ENCODE data around the gene PTCD1.
A peak's percentile ranks its signal among the peaks of the same experiment; 100 is the strongest.
"Not testable (repeated sequence)": the region's sequence is repeated elsewhere in the genome, so short reads cannot be mapped to it uniquely, and the experiment has no call there.

PTCD1 gene

GRCh38 chr7:99390941-99391602, 47.5 kb downstream of the PTCD1 start:
- FAIRE-seq (no peak), DNase-seq (ENCODE audit: insufficient read length, low spot score) (no peak)

GRCh38 chr7:99389772-99390171, 48.8 kb downstream of the PTCD1 start:
- FAIRE-seq, result no peak
- DNase-seq (ENCODE audit: insufficient read length, low spot score), result no peak

DNA sequence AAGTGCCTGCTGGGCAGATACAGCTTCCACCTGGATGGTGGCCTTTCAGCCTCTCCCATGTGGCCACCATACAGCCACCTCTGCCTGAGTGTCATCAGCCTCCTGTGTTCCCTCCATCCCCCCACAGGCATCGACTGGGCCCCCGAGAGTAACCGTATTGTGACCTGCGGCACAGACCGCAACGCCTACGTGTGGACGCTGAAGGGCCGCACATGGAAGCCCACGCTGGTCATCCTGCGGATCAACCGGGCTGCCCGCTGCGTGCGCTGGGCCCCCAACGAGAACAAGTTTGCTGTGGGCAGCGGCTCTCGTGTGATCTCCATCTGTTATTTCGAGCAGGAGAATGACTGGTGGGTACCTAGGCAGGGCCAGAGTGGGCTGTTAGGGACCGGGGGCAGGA, 50.7 kb downstream of the PTCD1 start:
- DNase-seq (ENCODE audit: insufficient read length, low spot score) (no peak), FAIRE-seq (no peak)

- FAIRE-seq; DNase-seq (ENCODE audit: insufficient read length, low spot score): not testable (repeated sequence)
Measured at GRCh38 chr7:99387239-99387635, 51.4 kb downstream of the PTCD1 start.

GRCh38 chr7:99386584-99387238, 51.9 kb downstream of the PTCD1 start:
- no peak for DNase-seq (ENCODE audit: insufficient read length, low spot score)
- FAIRE-seq, result no peak

- FAIRE-seq (no peak), DNase-seq (ENCODE audit: insufficient read length, low spot score) (no peak)
Measured at GRCh38 chr7:99385564-99385963, 53.0 kb downstream of the PTCD1 start.

DNA sequence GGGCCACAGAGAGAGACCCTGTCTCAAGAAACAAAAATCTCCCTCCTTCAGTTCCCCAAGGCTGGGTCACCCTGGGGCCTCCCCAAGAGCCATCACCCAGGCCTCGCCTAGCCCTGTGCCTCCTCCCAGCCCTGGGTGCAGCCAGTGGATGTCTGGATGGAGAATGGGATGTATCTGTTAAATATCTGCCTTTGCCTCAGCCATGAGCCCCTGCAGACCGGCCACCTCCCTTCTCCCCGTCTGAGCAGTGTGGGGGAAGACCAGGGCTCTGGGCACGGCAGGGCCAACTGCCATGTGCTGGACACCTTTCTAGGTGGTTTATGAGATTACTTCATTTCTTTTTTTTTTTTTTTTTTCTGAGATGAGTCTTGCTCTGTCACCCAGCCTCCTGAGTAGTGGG, 54.1 kb downstream of the PTCD1 start:
- FAIRE-seq (no peak), DNase-seq (ENCODE audit: insufficient read length, low spot score) (no peak)

DNA sequence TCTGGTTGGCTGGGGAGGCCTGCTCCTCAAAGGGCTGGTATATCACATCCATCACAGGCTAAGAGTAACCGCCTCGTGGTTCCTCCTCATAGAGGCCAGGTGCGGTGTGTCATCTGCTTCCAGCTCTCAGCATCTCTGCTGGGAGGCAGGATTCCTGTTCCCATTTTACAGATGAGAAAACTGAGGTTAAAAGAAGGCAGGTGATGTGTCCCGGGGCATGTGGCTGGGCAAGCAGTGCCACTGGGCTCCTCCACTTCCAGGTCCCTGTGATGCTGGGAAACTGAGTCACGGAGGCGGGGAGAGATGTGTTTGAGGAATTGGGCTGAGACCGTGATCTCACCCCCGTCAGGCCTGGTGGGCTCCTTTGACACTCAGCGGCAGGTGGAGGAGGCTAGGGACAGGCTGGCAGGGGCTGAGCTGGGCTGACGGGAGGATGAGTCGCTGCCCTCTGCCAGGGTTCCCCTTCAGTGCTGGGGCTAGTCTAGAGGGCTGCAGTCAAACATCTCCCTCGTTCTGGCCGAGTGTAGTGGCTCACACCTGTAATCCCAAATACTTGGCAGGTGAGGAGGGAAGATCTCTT, 54.7 kb downstream of the PTCD1 start:
- FAIRE-seq, result no peak
- DNase-seq (ENCODE audit: insufficient read length, low spot score), result no peak

DNA sequence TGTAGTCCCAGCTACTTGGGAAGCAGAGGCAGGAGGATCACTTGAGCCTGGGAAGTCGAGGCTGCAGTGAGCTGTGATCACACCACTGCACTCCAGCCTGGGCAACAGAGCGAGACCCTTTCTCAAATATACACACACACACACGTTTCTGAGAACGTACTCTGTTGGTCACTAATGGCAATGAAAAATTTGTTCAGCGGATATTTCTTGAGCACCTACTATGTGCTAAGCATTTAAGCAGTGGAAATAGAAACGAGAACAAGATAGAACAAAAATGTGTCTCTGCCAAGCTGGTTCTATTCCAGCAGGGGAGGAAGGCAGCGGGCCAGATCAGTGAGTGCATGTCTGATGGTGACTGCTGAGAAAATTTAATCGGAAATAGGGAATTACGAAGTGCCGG, 55.4 kb downstream of the PTCD1 start:
- DNase-seq (ENCODE audit: insufficient read length, low spot score), result no peak
- no peak for FAIRE-seq

DNA sequence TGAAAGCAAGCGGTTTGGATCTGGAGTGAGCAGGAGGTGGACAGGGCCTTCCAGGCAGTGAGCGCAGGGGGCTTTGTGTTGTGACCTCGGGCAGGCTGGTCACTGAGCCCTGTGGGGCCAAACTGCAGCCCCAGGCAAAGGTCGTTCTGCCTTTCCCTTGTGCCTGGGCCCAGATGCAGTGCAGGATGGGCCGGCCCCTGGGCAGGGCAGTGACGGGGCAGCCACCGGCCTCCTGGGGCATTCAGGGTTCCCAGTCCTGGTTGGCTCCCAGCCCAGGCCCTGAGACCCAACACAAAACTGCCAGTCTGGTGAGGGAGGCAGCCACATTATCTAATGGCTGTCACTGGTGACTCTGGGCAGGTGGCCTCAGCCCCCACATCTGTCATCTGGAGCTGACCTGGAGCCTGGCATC, 56.9 kb downstream of the PTCD1 start:
- no peak for FAIRE-seq
- DNase-seq (ENCODE audit: insufficient read length, low spot score), result no peak

- no peak for FAIRE-seq
Measured at GRCh38 chr7:99380823-99381663, 57.6 kb downstream of the PTCD1 start.

GRCh38 chr7:99380032-99380822, 58.4 kb downstream of the PTCD1 start:
- no peak for FAIRE-seq
- no peak for DNase-seq (ENCODE audit: insufficient read length, low spot score)

More at GRCh38 chr7:99380823-99381663, 57.6 kb downstream of the PTCD1 start:
- no peak for DNase-seq (ENCODE audit: insufficient read length, low spot score)

GRCh38 chr7:99379693-99380031, 58.9 kb downstream of the PTCD1 start:
- not testable (repeated sequence) for DNase-seq (ENCODE audit: insufficient read length, low spot score); FAIRE-seq

GRCh38 chr7:99379043-99379577, 59.5 kb downstream of the PTCD1 start:
- no peak for DNase-seq (ENCODE audit: insufficient read length, low spot score)
- FAIRE-seq, result no peak

DNA sequence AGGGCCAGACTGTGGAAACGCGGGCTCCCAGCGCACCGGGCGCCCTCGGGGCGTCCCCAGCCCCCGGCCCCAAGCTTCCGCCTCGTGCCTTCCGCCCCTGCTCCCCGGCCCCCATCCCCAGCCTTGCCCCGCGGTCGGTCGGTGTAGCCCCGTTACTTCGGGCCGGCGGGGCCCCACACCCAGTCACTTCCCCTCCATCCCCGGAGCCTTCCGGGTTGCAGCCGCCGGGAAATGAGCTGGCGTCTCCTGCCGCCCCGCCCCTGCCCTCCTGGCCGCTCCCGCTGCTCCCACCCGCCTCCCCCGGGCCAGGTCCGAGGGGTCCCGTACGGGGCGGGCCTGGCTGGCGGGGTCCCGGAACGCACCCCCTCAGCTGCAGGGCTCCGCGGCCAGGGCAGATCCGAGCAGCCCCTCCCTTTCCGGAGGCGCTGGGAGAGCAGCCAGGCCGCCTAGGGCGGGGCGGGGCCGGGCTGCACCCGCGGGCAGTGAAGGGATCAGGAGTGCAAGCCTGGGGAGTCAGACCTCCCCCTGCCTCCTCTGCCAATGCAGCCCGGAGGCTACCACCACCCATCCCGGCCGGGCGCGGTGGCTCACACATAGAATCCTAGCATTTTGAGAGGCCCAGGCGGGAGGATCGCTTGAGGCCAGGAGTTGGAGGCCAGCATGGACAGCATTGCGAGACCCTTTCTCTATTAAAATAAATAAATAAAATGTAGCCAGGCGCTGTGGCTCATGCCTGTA, 63.4 kb downstream of the PTCD1 start:
- no peak for FAIRE-seq
- peak; percentile 62 for DNase-seq (ENCODE audit: insufficient read length, low spot score)

GRCh38 chr7:99374111-99375064, 64.2 kb downstream of the PTCD1 start, which contains the start of gene ARPC1B:
Gene ARPC1B, plus strand, starts transcription at chr7:99374730. Its CDS starts 10,985 bp downstream, at chr7:99385715.
- DNase-seq (ENCODE audit: insufficient read length, low spot score) (peak; percentile 72), FAIRE-seq (no peak)

- DNase-seq (ENCODE audit: insufficient read length, low spot score) (no peak), FAIRE-seq (no peak)
Measured at GRCh38 chr7:99373091-99374066, 65.2 kb downstream of the PTCD1 start.
